K562 (cell line): Measurements from ENCODE around the gene DHDDS. TPM values are rescaled to one million over a fixed set of nuclear protein-coding genes. Genes with fewer than 3 reads are reported as not detected.
A peak's percentile ranks its signal among the peaks of the same experiment; 100 is the strongest.

Experiments
- BRF2 ChIP-seq: IDR thresholded peaks from 3 replicates; pipeline ENCODE4 v1.6.1; 2011; ENCODE audit warnings: borderline replicate concordance, mild to moderate bottlenecking; ENCODE audit not compliant: insufficient read length, insufficient read depth
- CTCFL ChIP-seq: IDR thresholded peaks from 2 replicates; pipeline ENCODE4 v1.6.1; 2011; ENCODE audit warnings: borderline replicate concordance, low read depth, mild to moderate bottlenecking, moderate library complexity, low read length; ENCODE audit not compliant: insufficient read depth, poor library complexity, severe bottlenecking
- FOXJ2 ChIP-seq: fragments of 200-800 bp; sonication (Bioruptor generic); IDR thresholded peaks from 2 replicates; pipeline ENCODE4 v1.6.1; 2016; ENCODE audit warnings: missing genetic modification characterization, missing compliant biosample characterization
- HLTF ChIP-seq: fragments of 450-650 bp; IDR thresholded peaks from 2 replicates; pipeline ENCODE4 v1.6.1; 2016
- HNRNPK ChIP-seq: fragments of 200-400 bp; formaldehyde crosslinking; IDR thresholded peaks from one replicate; pipeline ENCODE4 v1.6.1; 2018; ENCODE audit warnings: mild to moderate bottlenecking, low read depth, low read length; ENCODE audit not compliant: poor library complexity, severe bottlenecking
- MNT ChIP-seq, 2 experiments: fragments of 450-650 bp; conservative IDR thresholded peaks; 2 replicates each; pipeline ENCODE4 v1.6.1; 2017; ENCODE audit warnings: mild to moderate bottlenecking in 2 of 2, moderate library complexity in 2 of 2
- NR4A1 ChIP-seq, 2 experiments: fragments of 250-450 bp in 1 of 2; fragments of 450-650 bp in 1 of 2; sonication (Bioruptor Pico) in 1 of 2; IDR thresholded peaks; 2 replicates each; pipeline versions ENCODE4 v1.4.0 to v1.6.1; 2016 to 2020; ENCODE audit warnings: mild to moderate bottlenecking in 2 of 2, missing compliant biosample characterization in 1 of 2, missing genetic modification characterization in 1 of 2, moderate library complexity in 1 of 2
- PHF20 ChIP-seq: fragments of 450-650 bp; IDR thresholded peaks from 2 replicates; pipeline ENCODE4 v1.6.1; 2018; ENCODE audit not compliant: partially characterized antibody
- POLR3G ChIP-seq: IDR thresholded peaks from 2 replicates; pipeline ENCODE4 v1.6.1; 2011; ENCODE audit not compliant: insufficient read length, insufficient replicate concordance; ENCODE audit errors: extremely low read depth
- RAD51 ChIP-seq: fragments of 450-650 bp; IDR thresholded peaks from 2 replicates; pipeline ENCODE4 v1.7.1; 2016; ENCODE audit warnings: low read depth, mild to moderate bottlenecking, borderline replicate concordance
- SOX6 ChIP-seq: fragments of 450-650 bp; IDR thresholded peaks from 2 replicates; pipeline ENCODE4 v1.6.1; 2014; ENCODE audit warnings: mild to moderate bottlenecking
- ZFPM2 ChIP-seq: fragments of 250-450 bp; sonication (Bioruptor Pico); IDR thresholded peaks from 2 replicates; pipeline ENCODE4 v1.5.1; 2022; ENCODE audit warnings: mild to moderate bottlenecking
- ZNF197 ChIP-seq: fragments of 200-800 bp; sonication (Bioruptor generic); IDR thresholded peaks from 2 replicates; pipeline ENCODE4 v1.6.1; 2016; ENCODE audit warnings: low read depth, missing genetic modification characterization, missing compliant biosample characterization
- ZNF586 ChIP-seq: fragments of 450-650 bp; formaldehyde crosslinking; conservative IDR thresholded peaks from 2 replicates; pipeline ENCODE4 v1.4.0; 2020; ENCODE audit warnings: mild to moderate bottlenecking, moderate library complexity
- ZNF785 ChIP-seq: fragments of 250-450 bp; sonication (Bioruptor Pico); IDR thresholded peaks from 2 replicates; pipeline ENCODE4 v1.4.0; 2020; ENCODE audit warnings: mild to moderate bottlenecking
- polyA plus RNA-seq, 8 experiments: library from polyadenylated mRNA; depleted of rRNA in 4 of 8; stranded (reverse) in 5 of 8; unstranded in 3 of 8; fragments of >200 nt; fragmentation: Nextera tagmentation in 2 of 8; fragmentation: Illumina TruSeq in 1 of 8; extraction: Ambion mirVana in 2 of 8; extraction: Trizol in 1 of 8; gene quantifications; 2 replicates each; pipeline versions ENCODE4 v1.2.1 to v1.2.3, GENCODE V29; 2011 to 2014; ENCODE audit warnings: inconsistent platforms in 1 of 8, missing spikeins in 1 of 8
- total RNA-seq, 7 experiments: library from RNA; depleted of rRNA in 6 of 7; stranded (reverse); fragments of >200 nt in 6 of 7; fragmentation: Illumina TruSeq in 2 of 7; extraction: Trizol in 2 of 7; gene quantifications; 2 replicates each; pipeline versions ENCODE4 v1.2.1 to v1.2.3, GENCODE V29; 2011 to 2021; ENCODE audit warnings: low replicate concordance in 1 of 7
- TF ChIP-seq, protein P1 (sequence below): fragments of 200-800 bp; sonication (Bioruptor generic); IDR thresholded peaks from 2 replicates; pipeline ENCODE4 v1.6.1; 2016; ENCODE audit warnings: missing genetic modification characterization, missing compliant biosample characterization

Gene DHDDS
- total and polyA plus RNA-seq, 9 of the 15 experiments (the other 6 are each of a cell fraction or from before 2014, with no cell fraction given) = 33.3 to 55.0 (median 44.3) TPM

GRCh38 chr1:26472901-26473845, 41.1 kb downstream of the DHDDS start (continued):
- TF ChIP-seq, protein P1, sequence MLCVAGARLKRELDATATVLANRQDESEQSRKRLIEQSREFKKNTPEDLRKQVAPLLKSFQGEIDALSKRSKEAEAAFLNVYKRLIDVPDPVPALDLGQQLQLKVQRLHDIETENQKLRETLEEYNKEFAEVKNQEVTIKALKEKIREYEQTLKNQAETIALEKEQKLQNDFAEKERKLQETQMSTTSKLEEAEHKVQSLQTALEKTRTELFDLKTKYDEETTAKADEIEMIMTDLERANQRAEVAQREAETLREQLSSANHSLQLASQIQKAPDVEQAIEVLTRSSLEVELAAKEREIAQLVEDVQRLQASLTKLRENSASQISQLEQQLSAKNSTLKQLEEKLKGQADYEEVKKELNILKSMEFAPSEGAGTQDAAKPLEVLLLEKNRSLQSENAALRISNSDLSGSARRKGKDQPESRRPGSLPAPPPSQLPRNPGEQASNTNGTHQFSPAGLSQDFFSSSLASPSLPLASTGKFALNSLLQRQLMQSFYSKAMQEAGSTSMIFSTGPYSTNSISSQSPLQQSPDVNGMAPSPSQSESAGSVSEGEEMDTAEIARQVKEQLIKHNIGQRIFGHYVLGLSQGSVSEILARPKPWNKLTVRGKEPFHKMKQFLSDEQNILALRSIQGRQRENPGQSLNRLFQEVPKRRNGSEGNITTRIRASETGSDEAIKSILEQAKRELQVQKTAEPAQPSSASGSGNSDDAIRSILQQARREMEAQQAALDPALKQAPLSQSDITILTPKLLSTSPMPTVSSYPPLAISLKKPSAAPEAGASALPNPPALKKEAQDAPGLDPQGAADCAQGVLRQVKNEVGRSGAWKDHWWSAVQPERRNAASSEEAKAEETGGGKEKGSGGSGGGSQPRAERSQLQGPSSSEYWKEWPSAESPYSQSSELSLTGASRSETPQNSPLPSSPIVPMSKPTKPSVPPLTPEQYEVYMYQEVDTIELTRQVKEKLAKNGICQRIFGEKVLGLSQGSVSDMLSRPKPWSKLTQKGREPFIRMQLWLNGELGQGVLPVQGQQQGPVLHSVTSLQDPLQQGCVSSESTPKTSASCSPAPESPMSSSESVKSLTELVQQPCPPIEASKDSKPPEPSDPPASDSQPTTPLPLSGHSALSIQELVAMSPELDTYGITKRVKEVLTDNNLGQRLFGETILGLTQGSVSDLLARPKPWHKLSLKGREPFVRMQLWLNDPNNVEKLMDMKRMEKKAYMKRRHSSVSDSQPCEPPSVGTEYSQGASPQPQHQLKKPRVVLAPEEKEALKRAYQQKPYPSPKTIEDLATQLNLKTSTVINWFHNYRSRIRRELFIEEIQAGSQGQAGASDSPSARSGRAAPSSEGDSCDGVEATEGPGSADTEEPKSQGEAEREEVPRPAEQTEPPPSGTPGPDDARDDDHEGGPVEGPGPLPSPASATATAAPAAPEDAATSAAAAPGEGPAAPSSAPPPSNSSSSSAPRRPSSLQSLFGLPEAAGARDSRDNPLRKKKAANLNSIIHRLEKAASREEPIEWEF (CRISPR knock-in tag) = no peak
- TF ChIP-seq NR4A1 (CRISPR knock-in tag; IDR thresholded peaks at IDR 0.05) (no peak), NR4A1 (tag; IDR thresholded peaks at IDR 0.05) (no peak), BRF2 (no peak), ZNF785 (no peak), ZNF197 (CRISPR knock-in tag) (no peak), POLR3G (no peak), HNRNPK (peak; percentile 59), PHF20 (no peak), FOXJ2 (tag) (peak; percentile 50; the same call in 1 of the 2 replicates), CTCFL (no peak), ZNF586 (CRISPR knock-in tag) (no peak), HLTF (no peak), SOX6 (0 out of 2 replicates have a peak, but pooled peaks have one; percentile 19), ZFPM2 (no peak), MNT (conservative IDR thresholded peaks at IDR 0.05) (peak; percentile 85 to 96), RAD51 (no peak; the same call in 1 of the 2 replicates)
